Subcutaneous abdominal adipose tissue (tissue), 5 donors: Measurements from ENCODE around the gene GPATCH4.
"Not testable (repeated sequence)": the region's sequence is repeated elsewhere in the genome, so short reads cannot be mapped to it uniquely, and the experiment has no call there.

Source experiments
- H3K27ac ChIP-seq: one replicate; pipeline ENCODE4 v1.7.0; 2013; ENCODE audit warnings: low read depth, mild to moderate bottlenecking, inconsistent platforms, low read length, moderate library complexity
- H3K27me3 ChIP-seq, 5 donors: one replicate each; pipeline ENCODE4 v1.7.0; 2013; ENCODE audit warnings: low read length in 5 of 5, inconsistent platforms in 1 of 5; ENCODE audit not compliant: control insufficient read depth in 5 of 5, insufficient read depth in 4 of 5
- H3K36me3 ChIP-seq, 5 donors: one replicate each; pipeline ENCODE4 v1.7.0; 2013; ENCODE audit warnings: low read length in 5 of 5; ENCODE audit not compliant: control insufficient read depth in 5 of 5, insufficient read depth in 5 of 5
- H3K4me1 ChIP-seq, 5 donors: one replicate each; pipeline ENCODE4 v1.7.0; 2013; ENCODE audit warnings: low read length in 5 of 5, mild to moderate bottlenecking in 3 of 5, moderate library complexity in 1 of 5; ENCODE audit not compliant: control insufficient read depth in 5 of 5, insufficient read depth in 5 of 5
- H3K4me3 ChIP-seq, 5 donors: one replicate each; pipeline ENCODE4 v1.7.0; 2013; ENCODE audit warnings: low read length in 5 of 5, low read depth in 1 of 5
- H3K9ac ChIP-seq, 5 donors: one replicate each; pipeline ENCODE4 v1.7.0; 2013; ENCODE audit warnings: low read length in 5 of 5, mild to moderate bottlenecking in 4 of 5, moderate library complexity in 3 of 5
- H3K9me3 ChIP-seq, 5 donors: one replicate each; pipeline ENCODE4 v1.7.0; 2013; ENCODE audit warnings: low read length in 5 of 5; ENCODE audit not compliant: control insufficient read depth in 5 of 5
- donor health status: healthy.
- donor health status: healthy.
- donor health status: healthy.
- donor health status: healthy.
- donor health status: healthy.

The GPATCH4 gene

GRCh38 chr1:156618853-156619581 is 17.7 kb upstream of the GPATCH4 start, which contains the start of gene HAPLN2:
TSS of gene HAPLN2 (plus strand) at chr1:156619415. CDS start at chr1:156623491, 4,076 bp downstream.
- Histone ChIP-seq H3K4me1 (peaks cover 2 to 14% (median 9%) of the 10 kb centered on the region in 5 donors), H3K27me3 (peaks cover 6 to 44% (median 33%) of the 10 kb centered on the region in 5 donors), H3K9me3 (no peaks in the 10 kb centered on the region), H3K27ac (no peak within 1 kb of the TSS), H3K4me3 (no peak within 1 kb of the TSS), H3K9ac (no peak within 1 kb of the TSS), H3K36me3 (no peaks in the 10 kb centered on the region)

GRCh38 chr1:156616463-156616862 is 15.2 kb upstream of the GPATCH4 start:
- H3K27ac ChIP-seq: no peak overlapping the region
- no peaks in the 10 kb centered on the region for H3K36me3 ChIP-seq
- H3K27me3 ChIP-seq: peaks cover 4 to 35% (median 28%) of the 10 kb centered on the region in 5 donors
- peaks cover 0 to 8% (median 5%) of the 10 kb centered on the region in 5 donors for H3K4me1 ChIP-seq
- no peaks in the 10 kb centered on the region for H3K9me3 ChIP-seq
- no peak overlapping the region for H3K9ac ChIP-seq
- H3K4me3 ChIP-seq: no peak overlapping the region

GRCh38 chr1:156615946-156616345 is 14.7 kb upstream of the GPATCH4 start:
- Histone ChIP-seq H3K27me3 (peaks cover 4 to 37% (median 28%) of the 10 kb centered on the region in 5 donors), H3K9ac (no peak overlapping the region)

GRCh38 chr1:156612666-156613065 is 11.4 kb upstream of the GPATCH4 start:
- H3K4me3 ChIP-seq: no peak overlapping the region
- no peaks in the 10 kb centered on the region for H3K9me3 ChIP-seq
- peaks cover 0 to 8% (median 5%) of the 10 kb centered on the region in 5 donors for H3K4me1 ChIP-seq
- peaks cover 4 to 25% (median 14%) of the 10 kb centered on the region in 5 donors for H3K27me3 ChIP-seq
- H3K36me3 ChIP-seq: no peaks in the 10 kb centered on the region
- no peak overlapping the region for H3K9ac ChIP-seq
- H3K27ac ChIP-seq: no peak overlapping the region

More at GRCh38 chr1:156615946-156616345, 14.7 kb upstream of the GPATCH4 start:
- H3K9me3 ChIP-seq: no peaks in the 10 kb centered on the region
- no peaks in the 10 kb centered on the region for H3K36me3 ChIP-seq
- no peak overlapping the region for H3K4me3 ChIP-seq
- no peak overlapping the region for H3K27ac ChIP-seq
- H3K4me1 ChIP-seq: peaks cover 0 to 8% (median 5%) of the 10 kb centered on the region in 5 donors

- H3K4me3 ChIP-seq, H3K36me3 ChIP-seq, H3K9me3 ChIP-seq, H3K9ac ChIP-seq, H3K27ac ChIP-seq, H3K4me1 ChIP-seq: not testable (repeated sequence)
- H3K27me3 ChIP-seq: peaks cover 0 to 13% (median 5%) of the 10 kb centered on the region in 5 donors
These were observed 8.8 kb upstream of the GPATCH4 start for GRCh38 chr1:156610072-156610471.

DNA sequence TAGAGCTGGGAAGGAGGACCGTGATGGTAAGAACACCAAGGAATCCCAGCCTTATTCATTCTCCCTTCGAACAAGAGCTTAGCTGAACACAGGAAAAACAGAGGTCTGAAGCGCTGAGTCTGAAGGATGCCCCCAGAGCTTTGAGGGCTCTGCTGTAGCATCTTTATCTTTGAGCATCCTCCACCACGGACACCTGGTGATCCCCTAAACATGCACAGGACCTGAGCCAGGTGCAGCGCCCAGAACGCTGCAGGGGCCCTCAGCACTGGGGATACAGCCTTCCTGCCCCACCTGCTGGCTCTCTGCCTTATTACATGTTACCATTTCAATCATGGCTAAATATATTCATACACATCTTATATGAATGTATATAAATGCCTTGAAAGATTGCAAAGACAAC is 7.7 kb upstream of the GPATCH4 start:
- H3K4me1 ChIP-seq: no peaks in the 10 kb centered on the region
- peaks cover 0 to 12% (median 3%) of the 10 kb centered on the region in 5 donors for H3K27me3 ChIP-seq
- no peak overlapping the region for H3K9ac ChIP-seq
- no peaks in the 10 kb centered on the region for H3K9me3 ChIP-seq
- H3K4me3 ChIP-seq: no peak overlapping the region
- H3K27ac ChIP-seq: no peak overlapping the region
- H3K36me3 ChIP-seq: no peaks in the 10 kb centered on the region

GRCh38 chr1:156608036-156608674 is 6.9 kb upstream of the GPATCH4 start:
- Histone ChIP-seq H3K9me3 (no peaks in the 10 kb centered on the region), H3K36me3 (no peaks in the 10 kb centered on the region), H3K9ac (peak overlapping the region in 1 of 5 donors; percentile 16), H3K27ac (no peak overlapping the region), H3K4me3 (no peak overlapping the region), H3K4me1 (no peaks in the 10 kb centered on the region), H3K27me3 (peaks cover 0 to 12% (median 3%) of the 10 kb centered on the region in 5 donors)

GRCh38 chr1:156607344-156607743 is 6.1 kb upstream of the GPATCH4 start:
- not testable (repeated sequence) for H3K4me1 ChIP-seq, H3K27ac ChIP-seq, H3K36me3 ChIP-seq, H3K27me3 ChIP-seq, H3K4me3 ChIP-seq, H3K9ac ChIP-seq, H3K9me3 ChIP-seq

DNA sequence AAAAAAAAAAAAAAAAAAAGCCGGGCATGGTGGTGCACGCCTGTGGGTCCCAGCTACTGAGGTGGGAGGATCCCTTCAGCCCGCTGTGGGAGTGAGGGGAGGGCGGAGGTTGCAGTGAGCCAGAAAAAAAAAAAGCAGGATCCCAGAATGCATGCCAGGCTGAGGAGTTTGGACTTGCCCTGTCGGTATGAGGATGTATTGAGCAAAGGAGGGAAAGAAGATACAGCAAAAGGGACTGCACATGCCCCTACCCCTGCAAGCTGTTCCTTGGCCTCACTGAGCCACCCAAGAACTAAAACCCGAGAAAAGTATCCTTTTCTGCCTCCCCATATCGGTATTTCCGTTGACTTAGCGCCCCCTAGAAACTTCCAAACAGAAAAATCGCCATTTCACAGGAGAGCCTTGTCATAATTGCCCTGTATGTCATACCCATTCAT is 1.3 kb upstream of the GPATCH4 start:
- Histone ChIP-seq H3K9ac (peak overlapping the region in 1 of 5 donors; percentile 41), H3K9me3 (no peaks in the 10 kb centered on the region), H3K27me3 (no peaks in the 10 kb centered on the region), H3K27ac (no peak overlapping the region), H3K36me3 (peaks cover 0 to 13% (median 8%) of the 10 kb centered on the region in 5 donors), H3K4me3 (peak overlapping the region in 1 of 5 donors; percentile 5), H3K4me1 (peaks cover 2 to 23% (median 20%) of the 10 kb centered on the region in 5 donors)

DNA sequence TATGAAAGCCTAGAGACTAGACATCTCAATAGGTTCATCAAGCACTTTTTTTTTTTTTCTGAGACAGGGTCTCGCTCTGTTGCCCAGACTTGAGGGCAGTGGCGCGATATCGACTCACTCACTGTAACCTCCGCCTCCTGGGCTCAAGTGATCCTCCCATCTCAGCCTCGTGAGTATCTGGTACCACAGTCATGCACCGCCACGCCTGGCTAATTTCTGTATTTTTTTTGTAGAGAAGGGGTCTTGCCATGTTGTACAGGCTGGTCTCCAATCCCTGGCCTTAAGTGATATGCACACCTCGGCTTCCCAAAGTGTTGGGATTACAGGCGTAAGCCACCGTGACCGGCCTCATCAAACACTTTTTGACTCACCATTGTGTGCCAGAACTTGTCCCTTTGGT is 613 bp upstream of the GPATCH4 start:
- Histone ChIP-seq H3K9ac (peak overlapping the region in 4 of 5 donors; percentile 72 to 91 (median 81)), H3K9me3 (no peaks in the 10 kb centered on the region), H3K4me1 (peaks cover 2 to 23% (median 20%) of the 10 kb centered on the region in 5 donors), H3K27me3 (no peaks in the 10 kb centered on the region), H3K27ac (peak overlapping the region; percentile 35), H3K36me3 (peaks cover 6 to 19% (median 14%) of the 10 kb centered on the region in 5 donors), H3K4me3 (peak overlapping the region; percentile 72 to 97 (median 90))
